NCI-H1105 (cell line): ENCODE data around the gene CEP95.
"Not testable (repeated sequence)": the region's sequence is repeated elsewhere in the genome, so short reads cannot be mapped to it uniquely, and the experiment has no call there.

Experiments
- DNase-seq: peaks from one replicate; lab custom pipeline; 2025; lab: John Stamatoyannopoulos, UW

The CEP95 gene

DNA sequence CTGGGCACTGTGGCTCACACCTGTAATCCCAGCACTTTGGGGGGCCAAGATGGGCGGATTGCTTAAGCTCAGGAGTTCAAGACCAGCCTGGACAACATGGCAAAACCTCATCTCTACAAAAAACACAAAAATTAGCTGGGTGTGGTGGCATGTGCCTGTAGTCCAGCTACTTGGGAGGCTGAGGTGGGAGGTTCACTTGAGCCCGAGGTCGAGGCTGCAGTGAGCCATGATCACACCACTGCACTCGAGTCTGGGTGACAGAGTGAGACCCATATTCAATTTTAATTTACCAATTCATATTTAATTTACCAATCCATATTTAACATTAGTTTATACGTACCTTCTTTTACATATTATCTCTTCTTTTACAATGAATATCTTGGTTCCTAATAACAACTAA, 11.5 kb upstream of the CEP95 start:
- not testable (repeated sequence) for DNase-seq

DNA sequence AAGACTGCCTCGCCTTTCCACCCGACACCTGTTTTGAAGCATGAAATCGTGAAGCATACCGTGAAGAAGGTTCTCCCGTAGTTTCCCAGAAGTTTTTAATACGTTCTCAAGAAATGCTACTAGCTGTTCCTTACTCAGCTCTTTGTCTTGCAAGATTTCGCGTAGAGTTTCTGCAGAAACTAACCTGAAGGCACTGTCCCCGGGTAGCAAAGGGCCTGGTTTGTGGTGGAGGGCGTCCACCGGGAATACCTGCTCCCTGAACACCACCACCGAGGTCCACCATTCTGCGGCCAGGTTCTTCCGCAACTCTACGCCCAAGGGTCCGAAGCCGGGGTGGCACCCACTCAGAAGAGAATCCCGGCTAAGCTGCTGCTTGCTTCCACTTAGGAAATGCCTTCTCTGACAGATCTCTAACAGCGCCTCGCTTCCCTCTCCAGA, 10.4 kb upstream of the CEP95 start:
- no peak for DNase-seq

DNA sequence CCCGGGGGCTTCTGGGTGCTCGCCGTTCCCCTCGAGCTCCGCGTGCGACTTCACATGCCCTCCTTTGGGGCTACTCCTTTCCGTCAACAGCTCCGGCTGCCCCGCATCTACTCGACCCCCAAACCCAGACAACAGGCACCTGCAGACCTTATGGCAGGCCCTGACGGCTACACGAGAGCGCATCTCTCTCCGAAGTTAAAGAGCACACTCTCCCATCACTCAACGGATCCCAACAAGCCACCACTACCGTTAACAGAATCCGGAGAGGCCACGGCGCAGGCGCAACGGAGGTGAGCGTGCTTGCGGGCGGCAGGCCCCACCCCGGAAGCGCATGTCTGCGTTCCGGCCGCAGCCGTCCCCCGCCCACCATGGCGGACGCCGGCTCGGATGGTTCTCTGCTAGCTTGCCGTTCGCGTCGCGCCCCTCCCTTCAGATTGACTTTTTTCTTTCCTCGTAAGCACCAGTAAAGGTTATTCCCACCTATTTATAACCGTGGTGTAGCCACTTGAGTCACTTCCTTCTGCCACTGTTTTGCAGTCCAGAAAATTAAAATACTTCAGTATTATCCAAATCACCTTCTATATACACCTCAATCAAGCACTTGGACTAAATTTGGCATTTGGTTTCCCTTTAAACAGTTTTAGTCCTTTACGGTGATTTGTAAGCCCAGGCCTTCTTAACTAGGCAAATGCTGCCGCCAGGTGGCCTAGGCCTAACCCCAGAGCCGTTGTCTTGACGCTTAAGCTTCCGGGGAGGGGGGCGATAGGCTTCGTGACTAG, 9.8 kb upstream of the CEP95 start, which contains the start of gene POLG2:
TSS of gene POLG2 (minus strand) at position 269 of the 779 bp plus-strand sequence. CDS start at position 183, 86 bp downstream.
- DNase-seq, result peak; percentile 89

DNA sequence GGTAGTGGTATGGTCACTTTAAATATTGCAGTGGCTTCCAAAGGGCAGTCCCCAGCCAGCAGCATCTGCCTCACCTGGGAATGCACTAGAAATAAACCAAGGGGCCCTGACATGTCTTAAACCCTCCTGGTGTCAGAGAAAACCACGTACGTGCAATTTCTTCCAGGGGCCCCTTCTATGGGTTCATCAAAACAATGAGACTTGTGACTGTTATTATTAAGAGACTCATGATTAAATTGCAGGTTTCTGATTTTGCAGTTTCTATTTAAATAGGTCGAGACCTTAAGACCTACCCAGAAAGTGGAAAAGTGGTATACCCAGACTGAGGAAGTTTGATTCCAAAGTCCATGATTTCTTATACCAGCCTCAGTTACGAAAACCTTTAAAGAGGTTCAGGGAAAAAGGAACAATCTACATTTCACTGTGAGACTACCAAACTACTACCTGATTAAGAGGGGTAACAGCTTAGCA, 9.2 kb upstream of the CEP95 start:
- no peak for DNase-seq

DNA sequence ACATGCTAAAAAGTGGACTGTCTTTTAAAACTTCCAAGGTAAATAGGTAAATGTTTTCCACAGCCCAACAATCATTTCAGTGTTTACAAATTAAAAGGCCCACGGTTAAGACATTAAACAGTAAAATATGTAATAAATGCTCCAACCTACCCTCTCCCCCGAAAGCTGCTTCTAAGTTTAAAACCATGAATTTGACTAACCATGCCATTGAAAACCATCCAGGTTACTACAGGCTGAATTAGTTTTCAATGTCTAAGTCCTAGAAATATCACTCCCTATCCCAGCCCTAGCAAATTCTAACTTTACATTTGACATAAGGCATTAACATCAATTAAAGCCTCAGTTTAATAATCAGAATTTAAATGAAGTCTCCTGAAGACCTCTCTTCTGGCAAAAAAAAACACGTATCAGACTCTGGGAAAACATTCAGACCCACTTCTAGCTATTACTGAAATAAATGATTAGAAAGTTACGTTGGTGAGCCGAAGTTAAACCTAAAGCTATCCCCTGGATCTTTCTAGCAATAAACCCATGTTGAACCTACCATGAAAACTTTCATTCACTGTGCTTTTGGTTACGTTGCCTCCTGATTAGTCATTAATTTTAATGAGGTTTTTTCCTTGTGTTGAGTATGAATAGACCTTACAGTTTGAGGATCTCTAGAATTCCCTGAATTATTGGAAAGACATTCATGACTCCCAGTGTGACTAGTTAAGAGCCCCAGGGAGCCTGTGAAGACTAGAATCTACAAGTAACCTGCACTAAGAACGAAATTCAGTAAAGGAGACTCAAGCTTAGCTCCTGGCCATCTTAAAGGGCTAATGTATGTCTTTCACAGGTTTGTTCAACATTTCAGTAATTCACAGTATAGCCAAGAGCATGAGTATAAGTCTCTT, 8.2 kb upstream of the CEP95 start:
- no peak for DNase-seq

DNA sequence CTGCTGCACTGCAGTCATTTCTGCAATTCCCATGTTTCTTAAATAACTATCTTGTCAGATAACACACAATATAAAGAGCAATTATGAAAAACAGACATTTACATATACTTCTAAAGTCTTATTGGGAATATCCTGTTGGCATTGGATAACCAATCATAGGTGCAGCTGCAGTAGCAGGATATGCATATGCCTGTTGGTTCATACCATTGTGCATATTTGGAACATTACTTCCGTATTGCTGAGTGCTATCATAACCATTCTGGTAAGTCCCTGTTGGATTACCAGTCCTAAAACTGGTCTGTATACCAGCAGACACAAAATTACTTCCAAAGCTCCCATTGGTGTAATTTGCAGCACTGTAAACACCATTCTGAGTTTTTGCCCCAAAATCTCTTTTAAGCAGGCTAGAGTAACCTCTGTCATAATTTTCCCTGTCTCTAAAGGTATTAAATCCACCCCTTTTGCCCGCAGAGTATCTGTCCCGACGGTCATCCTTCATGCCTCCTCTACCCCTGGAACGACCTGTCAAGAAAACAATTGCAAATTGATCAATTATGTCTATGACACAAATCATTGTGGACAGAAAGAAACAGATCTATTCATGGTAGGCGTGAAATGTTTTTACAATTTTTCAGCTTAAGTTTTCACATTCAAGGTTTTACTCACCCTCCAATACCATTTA, 6.8 kb upstream of the CEP95 start:
- no peak for DNase-seq

DNA sequence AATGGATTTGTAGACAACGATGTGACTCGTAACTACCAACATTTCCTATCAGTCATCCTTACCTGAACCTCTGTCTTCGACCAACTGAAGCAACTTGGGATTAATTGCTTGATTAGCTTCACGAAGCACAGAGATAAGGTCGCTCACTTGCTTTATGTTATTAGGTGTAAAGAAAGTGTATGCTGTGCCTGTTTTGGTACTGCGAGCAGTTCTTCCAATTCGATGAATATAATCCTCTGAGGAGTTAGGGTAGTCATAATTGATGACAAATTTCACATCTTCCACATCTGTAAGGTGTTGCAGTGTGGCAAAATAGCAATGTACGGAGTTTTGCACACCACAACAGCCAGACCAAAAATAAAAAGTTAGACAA, 6.3 kb upstream of the CEP95 start:
- no peak for DNase-seq

DNA sequence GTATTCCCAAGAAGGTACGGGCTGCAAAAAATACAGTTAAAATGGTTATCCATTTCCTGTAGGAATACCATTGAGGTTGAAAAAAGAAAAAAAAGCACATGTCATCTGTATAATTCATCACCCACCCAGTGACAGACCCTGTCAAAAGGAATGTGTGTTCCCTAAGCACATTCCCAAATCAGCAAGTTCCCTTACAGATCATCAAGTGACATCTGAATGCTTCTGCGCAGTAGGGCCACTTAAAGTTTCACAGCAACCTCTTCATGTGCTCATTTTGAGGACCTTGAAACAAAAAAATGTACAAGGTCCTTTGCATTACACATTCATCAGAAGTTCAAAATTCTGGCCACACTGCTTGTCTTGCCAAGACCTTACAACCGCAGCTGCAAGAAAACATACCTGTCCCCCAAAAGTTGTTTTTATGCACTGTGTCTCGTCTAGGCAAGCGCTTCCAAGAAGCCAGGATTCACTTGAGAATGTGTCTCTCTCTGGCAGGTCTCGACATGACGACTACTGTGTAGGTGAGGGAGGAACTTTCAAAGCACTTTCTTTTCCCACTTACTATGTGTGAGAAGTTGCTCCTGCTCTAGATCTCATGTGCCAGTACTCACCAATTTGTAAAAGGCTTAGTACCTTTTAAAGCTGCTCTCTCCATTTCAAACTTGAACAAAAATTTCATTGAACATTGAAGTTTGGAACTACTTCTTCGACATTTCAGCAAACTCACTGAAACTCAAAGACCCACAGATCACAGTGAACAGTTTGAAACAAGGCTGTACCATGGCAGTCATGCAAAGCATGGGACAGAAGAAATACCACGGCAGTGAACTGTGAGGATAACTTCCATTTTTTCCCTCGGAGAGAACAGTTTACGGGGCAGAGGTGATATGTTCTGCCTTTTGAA, 5.7 kb upstream of the CEP95 start:
- no peak for DNase-seq

DNA sequence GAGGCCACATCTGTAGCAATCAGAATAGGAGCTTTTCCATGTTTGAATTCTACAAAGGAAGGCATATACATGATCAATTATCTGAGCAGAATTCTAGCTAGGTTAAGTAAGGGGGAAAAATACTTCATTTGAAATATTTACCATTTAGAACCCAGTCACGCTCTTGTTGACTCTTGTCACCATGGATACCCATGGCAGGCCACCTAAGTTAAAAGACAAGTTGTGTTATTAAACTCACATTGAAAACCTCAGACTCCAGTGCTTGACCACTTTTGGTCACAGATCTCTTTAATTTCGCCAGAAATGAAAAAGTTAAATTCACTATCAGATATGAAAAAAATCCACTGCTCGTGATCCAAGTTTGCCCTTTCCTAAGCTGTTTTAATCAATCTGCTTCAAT, 4.8 kb upstream of the CEP95 start:
- no peak for DNase-seq

DNA sequence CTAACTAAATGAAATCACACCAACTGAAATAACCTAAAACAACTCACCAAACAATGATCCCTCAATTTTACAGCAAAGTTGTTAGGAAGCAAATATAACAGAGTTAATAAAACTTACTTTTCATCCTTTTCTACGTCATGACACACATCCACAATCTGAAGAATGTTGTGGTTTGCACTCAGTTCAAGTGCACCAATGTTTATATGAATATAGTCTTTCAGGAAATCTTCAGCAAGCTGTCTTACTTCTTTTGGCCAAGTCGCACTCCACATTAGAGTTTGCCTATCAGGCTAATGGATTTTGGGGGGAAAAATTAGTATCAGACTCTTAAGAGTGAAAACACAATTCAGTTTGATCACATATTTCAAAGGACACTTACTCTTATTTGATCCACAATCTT, 4.0 kb upstream of the CEP95 start:
- no peak for DNase-seq

DNA sequence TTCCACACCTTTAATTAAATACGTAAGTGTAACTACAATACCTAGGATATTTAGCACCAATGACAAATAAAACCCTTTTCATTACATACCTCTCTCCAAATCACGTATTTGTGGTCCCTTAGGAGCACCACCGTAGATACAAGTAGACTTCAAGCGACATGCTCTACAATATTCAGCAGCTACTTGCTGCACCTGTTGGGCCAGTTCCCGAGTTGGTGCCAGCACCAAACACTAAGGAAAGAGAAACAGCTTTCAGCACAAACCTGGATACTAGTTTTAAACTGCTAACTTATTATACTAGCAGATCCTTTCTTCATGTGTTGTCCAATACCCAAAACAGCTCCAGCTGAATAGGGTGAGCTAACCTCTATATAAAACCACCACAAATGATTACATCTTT, 3.4 kb upstream of the CEP95 start:
- no peak for DNase-seq

DNA sequence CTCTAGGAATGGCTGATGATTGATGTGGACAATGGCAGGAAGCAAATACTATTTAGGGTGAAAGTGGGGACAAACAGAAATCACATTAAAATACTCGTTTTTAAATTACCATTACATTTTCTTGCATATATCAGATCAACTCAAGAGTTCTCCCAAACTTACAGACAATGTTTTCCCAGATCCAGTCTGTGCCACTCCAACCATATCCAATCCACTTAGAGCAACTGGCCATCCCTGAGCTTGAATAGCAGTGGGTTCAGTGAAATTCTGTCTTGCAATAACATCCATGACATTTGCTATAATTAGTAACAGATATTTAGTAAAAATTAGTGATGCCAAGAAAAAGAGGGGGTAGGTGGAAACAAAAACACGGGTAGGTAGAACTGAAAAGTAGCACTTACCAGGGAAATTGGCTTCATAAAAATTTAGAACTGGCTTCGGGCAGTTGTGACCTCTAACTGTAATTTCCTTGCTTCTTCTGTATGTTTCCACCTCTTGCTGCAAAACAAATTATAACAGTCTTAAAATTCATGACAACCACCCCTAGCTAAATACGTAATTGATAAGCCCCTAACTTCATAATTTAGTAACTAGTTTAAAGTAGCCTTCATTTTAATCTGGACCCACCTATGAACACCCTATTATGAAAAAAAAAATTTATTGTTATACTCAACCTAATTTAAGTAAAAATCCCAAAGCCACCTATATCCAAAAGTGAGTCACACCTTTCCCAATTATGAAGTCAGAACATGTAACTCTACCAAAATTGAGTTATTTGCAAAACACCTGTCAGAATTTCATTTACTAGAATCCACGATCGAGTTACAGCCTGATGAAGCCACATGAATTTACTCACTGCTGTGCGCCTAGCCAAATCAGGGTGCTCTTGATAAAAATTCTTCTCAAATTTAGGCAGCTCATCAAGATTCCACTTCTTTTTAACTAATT, 2.7 kb upstream of the CEP95 start:
- DNase-seq, result no peak

DNA sequence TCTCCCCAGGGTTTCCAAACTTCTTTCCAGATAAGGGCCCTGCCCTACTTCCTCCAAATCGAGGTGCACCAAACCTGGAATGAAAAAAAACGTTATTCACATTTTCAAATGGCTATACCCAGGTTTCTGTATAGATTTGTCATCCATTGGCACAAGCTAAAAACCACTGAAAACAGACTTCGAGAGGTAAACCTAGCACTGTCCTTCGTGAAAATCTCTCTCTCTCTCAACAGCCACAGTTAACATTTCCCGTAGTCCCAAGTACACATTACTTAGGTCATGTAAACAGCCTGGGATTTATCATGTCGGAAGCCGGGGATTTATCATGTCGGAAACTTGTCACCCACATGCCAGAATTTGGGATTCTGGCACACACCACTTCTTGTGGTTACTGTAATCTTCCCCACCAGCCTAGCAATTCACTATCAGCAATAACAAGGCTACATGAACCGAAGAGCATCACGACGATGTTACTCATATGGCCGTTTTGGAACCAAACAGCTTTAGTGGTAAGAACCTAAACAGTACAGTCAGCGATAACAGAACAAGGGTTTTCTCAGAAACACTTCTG, 1.9 kb upstream of the CEP95 start:
- no peak for DNase-seq

DNA sequence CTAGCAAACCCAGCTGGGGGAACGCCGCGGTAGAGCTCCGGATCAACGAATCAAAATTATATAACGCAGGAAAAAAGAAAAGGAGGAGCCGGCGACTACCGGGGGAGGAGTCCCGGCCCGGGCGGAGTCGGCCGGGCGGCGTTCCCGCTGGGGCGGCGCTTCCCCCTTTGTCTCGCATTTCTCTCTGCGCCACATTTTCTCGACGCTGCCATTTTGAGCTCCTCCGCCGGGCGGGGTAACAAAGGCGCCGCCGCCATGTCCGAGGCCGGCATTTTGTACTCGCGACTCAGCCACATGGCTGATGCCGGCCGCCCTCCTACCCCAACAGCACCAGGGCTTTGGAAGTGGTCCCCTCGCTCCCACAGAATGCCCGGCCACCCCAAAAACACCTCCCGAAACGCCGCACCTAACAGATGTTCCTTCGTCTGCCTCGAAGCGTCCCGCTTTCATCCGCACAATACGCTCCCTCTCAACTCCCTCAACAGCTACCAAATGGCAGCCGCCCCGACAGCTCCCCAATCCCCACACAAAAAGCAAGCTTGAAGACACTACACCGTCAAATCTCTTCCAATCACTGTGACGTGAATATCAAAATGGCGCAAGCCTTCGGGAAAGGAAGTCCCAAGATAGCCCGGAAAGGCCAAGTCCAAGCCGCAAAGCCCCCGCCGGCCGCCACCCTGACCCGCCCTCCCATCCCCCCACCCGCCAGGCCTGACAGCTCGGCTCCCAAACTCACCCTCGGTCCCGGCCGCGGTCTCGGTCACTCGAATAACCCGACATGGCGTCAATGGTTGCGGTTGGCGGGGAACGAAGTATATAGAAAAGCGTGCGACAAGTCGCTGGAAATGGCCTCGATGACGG, 1.2 kb upstream of the CEP95 start:
- peak; percentile 88 for DNase-seq

DNA sequence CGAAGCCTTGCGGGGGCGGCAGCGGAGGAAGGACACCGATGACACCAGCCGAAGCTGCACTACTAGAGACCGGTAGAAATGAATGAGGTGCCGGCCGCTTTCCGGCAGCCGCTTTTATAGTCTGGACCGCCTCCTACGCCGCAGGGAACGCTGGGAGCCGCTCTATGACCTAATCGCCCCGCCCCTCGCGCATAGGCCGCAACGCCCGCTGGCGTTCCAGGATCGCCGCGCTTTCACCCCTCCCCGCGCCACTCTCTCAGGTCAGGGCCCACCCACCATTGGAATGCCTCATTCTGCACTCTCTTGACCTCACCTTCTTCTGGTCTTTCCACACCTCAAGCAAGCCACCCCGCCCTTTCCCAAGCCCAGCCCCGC, 589 bp upstream of the CEP95 start, which contains the start of gene DDX5:
TSS of gene DDX5 (minus strand) at position 89 of the 375 bp plus-strand sequence. CDS start 170 bp downstream, outside the sequence.
- DNase-seq, result peak; percentile 97

DNA sequence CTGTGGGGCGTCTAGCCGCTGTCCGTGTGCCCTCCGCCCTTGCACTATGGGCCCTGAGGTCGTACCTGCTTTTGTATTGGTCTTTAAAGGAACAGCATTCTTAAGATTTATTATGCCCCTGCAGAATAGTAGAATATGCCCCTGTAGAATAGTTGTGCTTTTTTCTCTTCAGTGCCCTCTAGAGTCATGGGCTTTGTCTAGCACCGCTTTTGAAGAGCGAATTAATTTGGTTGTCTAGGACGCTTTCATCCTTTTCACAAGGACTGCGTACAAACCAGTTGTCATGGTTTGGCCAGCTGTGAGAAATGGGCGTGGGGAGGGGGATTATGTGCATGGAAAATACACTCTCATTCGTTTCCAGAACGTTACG, 621 bp downstream of the CEP95 start:
- DNase-seq, result peak; percentile 55

DNA sequence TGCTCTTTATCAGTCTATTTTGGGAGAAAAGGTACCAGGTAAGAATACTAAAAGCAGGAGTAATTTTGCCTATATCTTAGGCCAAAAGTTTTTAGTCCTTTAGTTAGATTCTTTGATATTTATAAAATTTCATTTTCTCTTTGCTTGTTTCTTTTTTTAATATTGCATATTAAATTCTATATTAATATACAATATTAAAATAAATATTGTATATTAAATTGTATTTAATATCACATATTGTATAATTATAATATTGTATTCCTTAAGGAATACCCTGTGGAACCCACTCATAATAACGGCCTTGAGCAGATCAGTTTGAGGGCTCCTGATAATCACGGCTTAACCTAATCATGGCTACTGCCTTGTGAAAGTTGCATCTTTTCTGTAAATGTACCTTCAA, 1.9 kb downstream of the CEP95 start:
- no peak for DNase-seq

DNA sequence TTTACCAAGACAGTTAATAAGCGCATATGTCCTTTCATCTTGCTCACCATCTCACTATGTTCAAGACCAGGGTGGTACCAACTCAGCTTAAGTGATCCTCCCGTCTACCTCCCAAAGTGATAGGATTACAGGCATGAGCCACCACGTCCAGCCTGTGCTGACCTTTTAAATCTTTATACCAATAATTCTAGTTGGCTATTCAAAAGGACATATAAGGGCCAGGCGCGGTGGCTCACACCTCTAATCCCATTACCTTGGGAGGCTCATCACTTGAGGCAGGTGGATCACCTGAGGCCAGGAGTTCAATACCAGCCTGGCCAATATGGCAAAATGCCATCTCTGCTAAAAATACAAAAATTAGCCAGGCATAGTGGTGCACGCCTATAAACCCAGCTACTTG, 2.4 kb downstream of the CEP95 start:
- DNase-seq, result no peak

DNA sequence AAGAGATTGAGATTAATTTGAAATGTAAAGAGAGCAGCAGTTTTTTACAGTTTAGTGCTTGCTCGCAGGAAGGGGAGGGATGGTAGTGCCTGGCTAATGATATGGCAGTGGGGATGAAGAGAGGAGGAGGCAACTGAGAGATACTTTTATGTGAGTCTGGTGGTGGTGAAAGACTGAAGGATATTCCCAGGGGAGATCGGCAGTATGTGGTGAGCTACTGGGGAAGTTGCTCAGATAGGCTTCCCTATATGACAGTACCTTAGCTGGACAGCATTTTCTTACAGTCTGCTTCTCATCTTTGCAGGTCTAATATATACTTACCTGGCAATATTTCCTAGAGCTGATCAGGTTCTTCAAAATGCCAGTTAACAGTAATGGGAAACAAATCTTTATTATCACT, 8.6 kb downstream of the CEP95 start:
- no peak for DNase-seq
